ENCODE results near the gene SOX5.

- TF ChIP-seq CTCF (IDR thresholded peaks at IDR 0.05 in 2 of 3, conservative IDR thresholded peaks at IDR 0.05 in 1 of 3; ENCODE audit: insufficient read depth in 2 of 3, low read depth in 1 of 3, low read length in 3 of 3): no peak
- TF ChIP-seq POLR2A (conservative IDR thresholded peaks at IDR 0.05): no peak
- TF ChIP-seq NFIC (IDR thresholded peaks at IDR 0.05): no peak
- TF ChIP-seq PHF21A (IDR thresholded peaks at IDR 0.05; ENCODE audit: borderline replicate concordance, low read depth): no peak
- TF ChIP-seq TCF7L2 (IDR thresholded peaks at IDR 0.05; ENCODE audit: low read depth, low read length): no peak
- TF ChIP-seq EZH2 (IDR thresholded peaks at IDR 0.05; ENCODE audit: borderline replicate concordance, low read depth, low read length): no peak
- no peak for TF ChIP-seq ESRRA (IDR thresholded peaks at IDR 0.05; ENCODE audit: borderline replicate concordance, low read depth)
- TF ChIP-seq BRCA1 (IDR thresholded peaks at IDR 0.05): no peak
- no peak for TF ChIP-seq BRCA1 (CRISPR knock-in tag; IDR thresholded peaks at IDR 0.05)
- no peak for TF ChIP-seq POLR2AphosphoS2 (IDR thresholded peaks at IDR 0.05; ENCODE audit: low read length)
Observed at GRCh38 chr12:23862701-23863100, 86.8 kb downstream of the SOX5 start.
